Testis (tissue), 3 donors: Measurements from ENCODE around the gene TFDP2. TPM values are rescaled to one million over a fixed set of nuclear protein-coding genes. Genes with fewer than 3 reads are reported as not detected.
"Not testable (repeated sequence)": the region's sequence is repeated elsewhere in the genome, so short reads cannot be mapped to it uniquely, and the experiment has no call there.

Source experiments
- DNase-seq: peaks from one replicate; pipeline ENCODE4 v3.0.0-alpha.2; 2019
- H3K27ac ChIP-seq, 2 donors: fragments of 200-600 bp; sonication (generic); one replicate each; pipeline ENCODE4 v1.5.1; 2019
- H3K27me3 ChIP-seq: fragments of 200-600 bp; sonication (generic); one replicate; pipeline ENCODE4 v1.5.1; 2019
- H3K36me3 ChIP-seq: fragments of 200-600 bp; sonication (generic); one replicate; pipeline ENCODE4 v1.5.1; 2017; ENCODE audit warnings: low read depth; ENCODE audit errors: missing control alignments
- H3K4me1 ChIP-seq: fragments of 200-600 bp; sonication (generic); one replicate; pipeline ENCODE4 v1.5.1; 2019
- H3K4me3 ChIP-seq, 2 donors: fragments of 200-600 bp; sonication (generic); one replicate each; pipeline ENCODE4 v1.5.1; 2017 to 2019
- H3K9me3 ChIP-seq: fragments of 200-600 bp; sonication (generic); one replicate; pipeline ENCODE4 v1.5.1; 2017
- POLR2A ChIP-seq: fragments of 450-650 bp; IDR thresholded peaks from one replicate; pipeline ENCODE4 v1.6.1; 2017; ENCODE audit warnings: antibody characterized with exemption, mild to moderate bottlenecking, moderate library complexity
- WGBS, 2 donors: methylation state at CpG; one replicate each; pipeline ENCODE4 v1.1.5; 2018; 5-methylcytosine and 5-hydroxymethylcytosine counted together
- intact Hi-C: fragments of 100-400 bp; cut with DNase I; formaldehyde crosslinking; loops from one replicate; pipeline ENCODE4 v1.15.1; 2023; ENCODE audit warnings: low total_unique reads
- polyA plus RNA-seq: library from polyadenylated mRNA; stranded (reverse); fragments of 350-450 nt; fragmentation: Illumina TruSeq; extraction: RNeasy Lipid Tissue Mini Kit (QIAGEN cat#74804); gene quantifications from one replicate; pipeline ENCODE4 v1.2.3, GENCODE V29; 2014; ENCODE audit warnings: low read depth, low replicate concordance; ENCODE audit not compliant: insufficient read depth
- total RNA-seq, 2 donors: library from RNA; depleted of rRNA; stranded (reverse); fragments of >200 nt; gene quantifications; one replicate each; pipeline ENCODE4 v1.2.3, GENCODE V29; 2016
- TF ChIP-seq, protein P1 (sequence below), 3 experiments: fragments of 450-650 bp in 2 of 3; fragments of 200-600 bp in 1 of 3; sonication (generic) in 1 of 3; IDR thresholded peaks; one replicate each; pipeline ENCODE4 v1.5.1; 2016 to 2019; ENCODE audit warnings: antibody characterized with exemption in 3 of 3, mild to moderate bottlenecking in 2 of 3, moderate library complexity in 1 of 3

Gene TFDP2
- total and polyA plus RNA-seq, 3 donors from 2014 or later, result 110 to 168 (median 152) TPM

GRCh38 chr3:141981084-141981483, 168.3 kb downstream of the TFDP2 start:
- no peak for DNase-seq
- no peaks in the 10 kb centered on the region for H3K9me3 ChIP-seq
- no peak for TF ChIP-seq POLR2A
- TF ChIP-seq, protein P1, sequence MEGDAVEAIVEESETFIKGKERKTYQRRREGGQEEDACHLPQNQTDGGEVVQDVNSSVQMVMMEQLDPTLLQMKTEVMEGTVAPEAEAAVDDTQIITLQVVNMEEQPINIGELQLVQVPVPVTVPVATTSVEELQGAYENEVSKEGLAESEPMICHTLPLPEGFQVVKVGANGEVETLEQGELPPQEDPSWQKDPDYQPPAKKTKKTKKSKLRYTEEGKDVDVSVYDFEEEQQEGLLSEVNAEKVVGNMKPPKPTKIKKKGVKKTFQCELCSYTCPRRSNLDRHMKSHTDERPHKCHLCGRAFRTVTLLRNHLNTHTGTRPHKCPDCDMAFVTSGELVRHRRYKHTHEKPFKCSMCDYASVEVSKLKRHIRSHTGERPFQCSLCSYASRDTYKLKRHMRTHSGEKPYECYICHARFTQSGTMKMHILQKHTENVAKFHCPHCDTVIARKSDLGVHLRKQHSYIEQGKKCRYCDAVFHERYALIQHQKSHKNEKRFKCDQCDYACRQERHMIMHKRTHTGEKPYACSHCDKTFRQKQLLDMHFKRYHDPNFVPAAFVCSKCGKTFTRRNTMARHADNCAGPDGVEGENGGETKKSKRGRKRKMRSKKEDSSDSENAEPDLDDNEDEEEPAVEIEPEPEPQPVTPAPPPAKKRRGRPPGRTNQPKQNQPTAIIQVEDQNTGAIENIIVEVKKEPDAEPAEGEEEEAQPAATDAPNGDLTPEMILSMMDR (IDR thresholded peaks at IDR 0.05), result no peak
- no peak overlapping the region for H3K27ac ChIP-seq
- no peak overlapping the region for H3K4me3 ChIP-seq
- no peaks in the 10 kb centered on the region for H3K27me3 ChIP-seq
- no peaks in the 10 kb centered on the region for H3K4me1 ChIP-seq
- intact Hi-C loops, result no loop called here
- no peaks in the 10 kb centered on the region for H3K36me3 ChIP-seq
- 97 to 98% methylated on average over 3 of the region's 3 CpGs for WGBS, 2 donors

GRCh38 chr3:141979050-141979671, 170.2 kb downstream of the TFDP2 start:
- H3K4me3 ChIP-seq, result no peak overlapping the region
- no peaks in the 10 kb centered on the region for H3K27me3 ChIP-seq
- TF ChIP-seq, protein P1 (IDR thresholded peaks at IDR 0.05), result no peak
- no peak for TF ChIP-seq POLR2A
- DNase-seq, result no peak
- no peaks in the 10 kb centered on the region for H3K4me1 ChIP-seq
- intact Hi-C loops, result no loop called here
- H3K36me3 ChIP-seq, result no peaks in the 10 kb centered on the region
- no peaks in the 10 kb centered on the region for H3K9me3 ChIP-seq
- 94% methylated on average over 5 of the region's 5 CpGs for WGBS, 2 donors
- no peak overlapping the region for H3K27ac ChIP-seq

DNA sequence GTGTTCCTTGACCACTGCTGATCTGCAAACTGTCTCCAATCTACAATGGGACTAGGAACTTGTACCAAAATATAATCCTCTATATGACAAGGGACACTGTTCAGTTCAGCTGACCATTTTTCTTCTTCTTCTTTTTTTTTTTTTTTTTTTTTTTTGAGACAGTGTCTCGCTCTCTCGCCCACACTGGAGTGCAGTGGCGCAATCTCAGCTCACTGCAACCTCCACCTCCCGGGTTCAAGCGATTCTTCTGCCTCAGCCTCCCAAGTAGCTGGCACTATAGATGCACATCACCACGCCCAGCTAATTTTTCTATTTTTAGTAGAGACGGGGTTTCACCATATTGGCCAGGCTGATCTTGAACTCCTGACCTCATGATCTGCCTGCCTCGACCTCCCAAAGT, 174.6 kb downstream of the TFDP2 start:
- intact Hi-C loops, H3K27me3 ChIP-seq, DNase-seq, H3K36me3 ChIP-seq, H3K4me1 ChIP-seq, H3K4me3 ChIP-seq, H3K27ac ChIP-seq, H3K9me3 ChIP-seq: not testable (repeated sequence)
- WGBS, 2 donors, result 88 to 93% methylated on average over 8 of the region's 8 CpGs

DNA sequence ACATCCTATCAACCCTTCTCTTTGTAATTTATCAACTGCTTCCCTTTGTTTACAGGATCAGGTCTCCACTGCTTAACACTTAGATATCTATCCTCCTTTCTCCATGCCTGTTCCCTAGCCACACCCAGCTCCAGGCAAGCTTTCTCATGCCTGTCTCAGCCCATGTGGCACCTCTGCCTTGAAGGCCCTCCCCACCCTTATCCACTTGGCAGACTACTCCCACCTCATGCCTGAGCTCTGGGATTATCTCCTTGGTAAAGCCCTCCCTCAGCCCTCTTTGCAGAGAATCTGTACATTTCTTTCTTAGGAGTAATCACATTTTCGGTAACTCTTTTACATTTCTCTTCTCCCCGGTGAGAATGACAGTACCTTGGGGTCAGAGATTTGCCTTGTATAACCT, 176.9 kb downstream of the TFDP2 start:
- DNase-seq, result peak; percentile 41
- Histone ChIP-seq H3K4me1 (no peaks in the 10 kb centered on the region), H3K36me3 (no peaks in the 10 kb centered on the region), H3K27ac (no peak overlapping the region), H3K9me3 (no peaks in the 10 kb centered on the region), H3K4me3 (no peak overlapping the region), H3K27me3 (no peaks in the 10 kb centered on the region)
- TF ChIP-seq, protein P1 (IDR thresholded peaks at IDR 0.05), result no peak
- intact Hi-C loops, result no loop called here
- 72 to 84% methylated on average over 2 of the region's 2 CpGs for WGBS, 2 donors

GRCh38 chr3:141971571-141971970, 177.8 kb downstream of the TFDP2 start:
- Histone ChIP-seq H3K4me3 (no peak overlapping the region), H3K4me1 (no peaks in the 10 kb centered on the region), H3K27ac (no peak overlapping the region), H3K36me3 (no peaks in the 10 kb centered on the region), H3K27me3 (no peaks in the 10 kb centered on the region), H3K9me3 (no peaks in the 10 kb centered on the region)
- intact Hi-C loops, result no loop called here
- no peak for TF ChIP-seq POLR2A
- TF ChIP-seq, protein P1 (IDR thresholded peaks at IDR 0.05), result no peak
- 77 to 95% methylated on average over 1 of the region's 1 CpG for WGBS, 2 donors
- no peak for DNase-seq
